SIG-M5 (cell line): Measurements from ENCODE around the gene PPP6R3.
"Not testable (repeated sequence)": the region's sequence is repeated elsewhere in the genome, so short reads cannot be mapped to it uniquely, and the experiment has no call there.

Experiments
- DNase-seq: peaks from one replicate; lab custom pipeline; 2025; lab: John Stamatoyannopoulos, UW

PPP6R3 gene

DNA sequence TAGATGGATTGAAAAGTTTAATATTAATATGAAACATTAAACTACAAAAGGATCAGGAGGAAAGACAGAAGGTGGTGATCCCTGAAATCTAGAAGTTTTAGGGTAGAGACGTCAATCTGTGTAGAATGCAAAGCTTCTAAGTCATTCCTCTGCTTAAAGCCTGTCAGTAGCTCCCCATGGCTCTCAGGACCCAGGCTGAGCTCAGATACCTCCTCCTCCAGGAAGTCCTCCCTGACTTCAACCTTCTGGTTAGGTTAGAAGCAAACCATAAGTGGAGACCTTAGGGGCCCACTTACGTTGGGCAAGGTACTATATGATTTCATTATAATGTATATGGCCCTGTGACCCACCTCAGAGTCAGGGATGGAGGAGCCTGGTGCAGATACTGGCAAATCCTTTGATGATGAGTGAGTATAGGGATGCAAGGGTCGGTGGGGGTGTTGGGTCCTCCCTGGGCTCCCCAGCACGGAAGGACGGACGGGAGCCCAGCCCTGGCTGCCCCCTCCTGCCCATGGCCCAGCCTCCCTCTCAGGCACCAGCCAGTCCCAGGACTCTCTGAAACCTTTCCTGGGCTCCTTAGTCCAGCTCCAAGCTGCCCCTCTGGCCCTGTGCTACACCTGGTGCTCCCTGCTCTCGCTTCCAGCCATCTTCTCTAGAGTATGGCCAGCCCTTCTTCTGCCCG, 3.2 kb upstream of the PPP6R3 start:
- no peak for DNase-seq

DNA sequence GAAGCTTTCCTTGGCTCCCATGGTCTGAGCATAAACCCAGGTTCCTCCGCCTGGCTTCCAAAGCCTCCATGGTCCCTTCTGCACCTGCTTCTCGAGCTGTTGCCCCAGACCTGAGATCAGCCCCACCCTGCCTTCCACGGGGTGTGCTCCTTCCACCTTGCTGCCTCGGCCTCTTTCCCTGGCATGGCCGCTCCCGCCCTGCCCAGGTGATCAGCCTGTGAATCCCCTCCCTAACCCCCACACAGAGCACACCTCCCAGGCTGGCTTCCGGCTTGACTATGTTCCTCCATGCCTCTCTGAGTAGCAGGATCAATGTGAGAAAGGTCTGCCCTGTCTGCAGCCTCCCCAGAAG, 2.7 kb upstream of the PPP6R3 start:
- DNase-seq: no peak

DNA sequence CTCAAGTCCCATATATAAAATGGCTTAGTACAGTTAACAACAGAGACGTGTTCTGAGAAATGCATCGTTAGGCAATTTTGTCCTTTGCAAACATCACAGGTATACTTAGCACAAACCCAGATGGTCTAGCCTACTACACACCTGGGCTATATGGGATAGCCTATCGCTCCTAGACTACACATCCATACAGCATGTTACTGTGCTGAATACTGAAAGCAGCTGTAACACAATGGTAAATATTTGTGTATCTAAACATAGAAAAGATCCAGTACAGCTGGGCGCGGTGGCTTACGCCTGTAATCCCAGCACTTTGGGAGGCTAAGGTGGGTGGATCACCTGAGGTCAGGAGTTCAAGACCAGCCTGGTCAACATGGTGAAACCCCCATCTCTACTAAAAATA, 2.2 kb upstream of the PPP6R3 start:
- not testable (repeated sequence) for DNase-seq

DNA sequence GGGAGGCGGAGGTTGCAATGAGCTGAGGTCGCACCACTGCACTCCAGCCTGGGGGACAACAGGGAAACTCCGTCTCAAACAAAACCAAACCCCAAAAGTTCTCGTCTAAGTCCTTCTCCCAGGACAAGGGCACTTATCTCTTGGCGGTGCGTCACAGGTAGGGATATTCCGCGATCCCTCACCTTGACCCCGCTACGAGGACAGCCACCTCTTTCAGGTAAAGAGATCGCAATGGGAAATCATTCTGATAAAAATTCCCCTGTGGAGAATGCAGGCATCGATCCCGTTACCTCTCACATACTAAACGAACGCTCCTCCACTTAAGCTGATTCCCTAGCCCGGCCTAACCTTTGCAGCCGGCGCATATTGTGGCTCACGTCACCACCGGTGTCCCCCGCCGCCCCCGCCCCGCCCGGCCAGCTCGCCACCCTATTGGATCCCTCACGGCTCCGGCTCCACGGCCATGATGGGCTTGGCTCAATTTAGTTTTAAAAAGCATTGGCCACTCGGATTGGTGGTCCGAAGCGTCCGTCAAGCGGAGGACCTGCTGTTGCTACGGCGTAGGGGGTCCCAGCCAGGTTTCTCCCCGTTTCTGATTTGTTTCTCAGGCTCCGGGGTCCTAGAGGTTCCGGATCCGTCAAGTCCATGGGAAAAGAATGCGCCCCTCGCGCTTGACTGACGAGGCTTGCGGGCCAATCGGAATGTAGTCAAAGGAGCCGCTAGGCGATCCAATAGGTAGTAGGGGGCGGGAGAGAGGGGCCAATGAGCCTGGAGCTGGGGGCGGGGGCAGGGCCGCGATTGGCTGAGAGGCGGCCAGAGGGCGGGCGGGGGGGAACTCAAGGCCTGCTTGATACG, 439 bp upstream of the PPP6R3 start:
- DNase-seq: peak; percentile 90

DNA sequence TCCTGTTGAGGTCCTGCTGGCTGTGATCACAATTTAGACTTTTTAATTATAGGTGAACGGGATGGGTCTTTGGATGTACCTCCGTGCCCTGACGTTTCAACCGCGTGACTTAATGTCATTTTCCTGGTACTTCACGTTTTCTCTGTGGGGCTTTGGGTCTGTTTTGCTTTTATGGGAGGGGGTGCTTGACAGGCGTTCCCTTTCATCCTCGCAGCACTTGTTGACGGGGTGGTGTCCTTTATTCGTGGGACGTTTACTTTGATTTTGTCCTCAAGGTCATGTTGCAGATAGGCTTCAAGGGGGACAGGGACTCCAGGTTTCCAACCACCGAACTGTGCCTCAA, 994 bp downstream of the PPP6R3 start:
- DNase-seq: no peak

DNA sequence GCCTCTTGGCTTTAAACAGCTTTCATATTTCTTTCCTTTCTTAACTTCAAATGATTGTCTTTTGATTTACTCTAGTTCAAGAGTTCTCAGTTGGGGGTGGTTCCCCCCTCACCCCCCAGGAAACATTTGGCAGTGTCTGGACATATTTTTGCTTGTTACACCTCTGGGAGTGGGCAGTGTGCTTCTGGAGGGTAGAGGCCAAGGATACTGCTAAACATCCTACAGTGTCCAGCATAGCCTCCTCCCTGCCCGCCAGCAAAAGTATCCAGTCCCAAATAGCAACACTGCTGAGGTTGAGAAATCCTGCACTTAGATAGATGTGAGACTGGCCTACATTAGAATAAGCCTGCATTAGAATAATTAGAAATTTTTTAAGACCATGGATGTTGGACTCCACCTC, 3.2 kb downstream of the PPP6R3 start:
- DNase-seq: no peak

DNA sequence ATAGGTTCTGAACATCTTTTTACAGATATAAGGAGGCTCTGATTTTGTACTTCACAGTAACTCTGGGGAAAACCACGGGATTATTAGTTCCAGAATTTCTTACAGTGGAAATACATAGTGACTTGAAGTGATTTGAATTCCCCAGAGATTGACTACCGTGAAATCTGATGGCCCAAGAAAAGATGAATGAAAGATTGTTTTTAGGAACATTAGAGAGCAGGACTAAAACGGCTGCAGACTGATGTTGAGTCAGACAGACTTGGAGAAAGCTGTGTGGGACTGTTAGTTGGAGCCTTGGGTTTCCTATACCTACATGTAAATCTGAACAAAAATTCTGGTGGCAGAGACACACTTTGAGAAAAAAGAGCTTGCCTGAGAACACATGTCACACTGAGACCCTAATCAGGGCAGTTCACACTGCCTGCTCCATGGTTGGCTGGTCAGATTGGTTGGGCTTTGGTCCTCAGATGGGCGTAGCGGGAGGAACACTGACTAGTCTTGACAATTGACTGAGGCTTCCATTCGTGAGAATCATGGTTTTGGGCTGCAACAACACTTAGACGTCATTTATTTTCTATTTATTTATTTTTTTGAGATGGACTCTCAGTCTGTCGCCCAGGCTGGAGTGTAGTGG, 6.8 kb downstream of the PPP6R3 start:
- no peak for DNase-seq

DNA sequence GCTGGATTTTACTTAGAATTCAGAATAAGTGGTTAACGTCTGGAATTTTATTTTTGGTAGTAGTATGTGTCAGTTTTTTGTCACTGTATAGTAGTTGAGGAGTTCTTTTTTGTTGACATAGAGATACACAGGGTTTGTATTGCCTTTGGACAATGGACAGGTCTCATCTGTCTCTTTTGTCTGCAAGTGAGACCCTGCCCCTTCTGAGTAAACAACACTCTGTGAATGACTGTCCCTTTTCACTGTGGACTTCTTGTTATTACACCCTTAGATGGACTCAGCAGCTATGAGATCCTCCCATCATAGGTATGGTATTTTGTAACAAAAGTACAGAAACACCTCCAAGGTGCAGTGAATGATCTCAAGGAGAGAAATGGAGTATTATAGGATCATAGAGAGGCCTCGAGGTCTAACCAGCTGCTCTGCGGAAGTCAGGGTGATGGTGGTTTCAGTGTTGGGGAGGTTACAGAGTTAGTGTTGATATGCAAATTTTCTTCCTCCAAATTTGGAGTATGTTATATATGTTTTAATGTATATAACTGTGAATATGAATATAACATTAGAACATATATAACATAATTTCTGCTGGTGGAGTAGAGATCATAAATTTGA, 7.8 kb downstream of the PPP6R3 start:
- DNase-seq: no peak

DNA sequence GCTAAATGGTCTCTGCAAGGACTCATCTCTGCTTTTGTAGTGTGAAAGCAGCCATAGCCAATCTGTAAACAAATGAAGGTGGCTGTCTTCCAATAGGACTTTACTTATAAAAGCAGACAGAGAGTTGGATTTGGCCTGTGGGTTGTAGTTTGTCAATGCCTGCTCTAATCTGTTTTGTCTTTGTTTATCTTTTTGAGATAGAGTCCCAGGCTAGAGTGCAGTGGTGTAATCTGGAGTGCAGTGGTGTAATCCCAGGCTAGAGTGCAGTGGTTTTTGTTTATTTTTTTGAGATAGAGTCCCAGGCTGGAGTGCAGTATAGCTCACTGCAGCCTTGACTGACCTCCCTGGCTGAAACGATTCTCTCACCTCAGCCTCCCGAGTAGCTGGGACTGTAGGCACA, 8.6 kb downstream of the PPP6R3 start:
- DNase-seq: no peak

DNA sequence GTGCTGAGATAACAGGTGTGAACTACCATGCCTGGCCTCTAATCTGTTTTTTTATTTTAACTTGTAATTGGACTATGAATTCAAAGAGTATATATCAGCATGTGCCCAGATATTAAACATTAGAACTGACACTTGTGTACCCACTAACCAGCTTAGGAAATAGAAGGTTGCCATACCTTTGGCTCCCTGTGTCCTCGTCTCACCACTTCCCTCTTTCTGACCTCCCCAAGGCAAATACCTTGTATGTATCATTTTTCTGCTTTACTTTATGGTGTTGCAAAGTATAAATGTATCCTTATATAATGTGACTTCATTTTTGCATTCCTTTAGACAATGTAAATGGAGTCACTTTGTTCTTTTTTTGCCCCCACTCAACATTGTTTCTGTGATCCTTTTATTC, 9.1 kb downstream of the PPP6R3 start:
- DNase-seq: no peak

DNA sequence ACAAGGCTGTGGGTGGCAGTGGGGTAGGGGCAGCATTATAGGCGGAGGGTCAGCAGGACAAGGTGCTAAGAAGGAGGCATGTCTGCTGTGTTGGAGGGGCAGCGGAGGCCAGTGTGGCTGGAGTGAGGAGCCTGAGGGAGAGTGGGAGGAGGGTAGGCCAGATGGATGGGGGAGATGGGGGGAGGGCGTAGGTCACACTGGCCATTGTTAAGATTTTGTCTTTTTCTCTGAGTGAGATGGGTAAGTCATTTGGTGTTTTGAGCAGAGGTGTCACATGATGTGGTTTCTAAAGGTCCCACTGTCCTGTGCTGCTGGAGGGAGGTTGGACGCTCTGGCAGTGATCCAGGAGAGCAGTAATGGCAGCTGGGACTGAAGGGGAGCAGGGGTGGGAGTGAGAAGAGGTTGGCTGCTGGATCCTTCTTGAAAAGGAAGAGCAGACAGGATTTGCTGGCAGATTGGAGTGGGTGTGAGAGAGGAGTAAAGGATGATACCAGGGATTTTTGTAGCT, 9.8 kb downstream of the PPP6R3 start:
- DNase-seq: no peak

DNA sequence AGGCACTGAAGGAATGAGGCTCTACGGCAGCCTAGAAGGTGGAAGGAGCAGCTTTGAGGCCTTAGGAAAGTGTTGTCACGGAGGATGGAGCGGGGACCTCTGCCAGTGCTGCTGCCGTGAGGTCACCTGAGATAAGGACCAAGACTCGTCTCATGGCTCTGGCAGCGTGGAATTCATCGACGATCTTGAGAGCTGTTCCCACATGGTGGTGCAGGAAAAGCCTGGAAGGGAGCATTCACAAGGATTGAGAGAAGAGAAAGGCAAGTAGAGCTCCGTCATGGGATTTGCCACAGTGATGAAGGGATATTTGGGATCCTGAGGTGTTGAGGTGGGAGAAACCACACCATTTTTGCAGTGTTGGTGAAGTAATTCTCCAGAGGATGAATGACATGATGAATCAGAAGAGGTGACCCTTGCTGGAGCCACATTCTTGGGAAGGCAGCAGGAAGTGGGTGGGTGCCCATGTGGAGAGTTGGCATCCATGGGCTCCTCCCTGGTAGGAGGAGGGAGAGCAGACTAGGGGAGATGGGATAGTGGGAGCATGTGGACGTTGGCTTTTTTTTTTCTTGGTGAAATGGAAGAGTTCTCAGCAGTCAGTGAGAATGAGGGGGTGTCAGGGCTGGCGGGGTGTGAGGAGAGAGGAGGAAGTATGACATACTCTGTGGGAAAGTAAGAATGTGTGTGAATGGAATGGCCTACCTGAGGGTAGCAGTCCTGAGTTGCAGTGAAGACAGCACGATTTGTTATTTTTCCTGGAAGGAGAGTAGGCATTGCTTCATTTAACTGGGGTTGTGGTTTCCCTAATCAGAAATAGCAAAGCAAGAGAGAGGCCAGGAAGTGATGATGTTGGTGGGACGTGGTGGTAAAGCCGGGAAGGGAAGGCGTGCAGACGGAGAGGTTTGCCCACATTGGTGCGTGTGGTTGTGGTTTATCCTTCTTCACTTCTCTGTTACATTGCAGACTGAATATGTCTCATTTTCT, 11.1 kb downstream of the PPP6R3 start:
- peak; percentile 29 for DNase-seq

DNA sequence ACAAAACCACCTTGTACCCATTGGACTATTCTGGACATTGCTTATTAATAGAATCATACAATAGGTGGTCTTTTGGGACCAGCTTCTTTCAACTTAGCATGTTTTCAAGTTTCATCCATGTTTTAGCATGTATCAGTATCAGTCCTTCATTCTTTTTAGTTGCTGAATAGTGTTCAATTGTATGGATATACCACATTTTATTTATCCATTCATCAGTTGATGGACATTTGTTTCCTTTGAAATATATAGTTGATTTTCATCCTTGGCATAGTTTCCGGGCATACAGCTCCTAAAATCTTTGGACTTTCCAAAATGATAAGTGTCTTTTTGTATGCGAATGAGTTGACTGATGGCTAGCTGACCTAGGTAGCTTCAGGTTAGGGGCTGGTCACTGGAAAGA, 12.2 kb downstream of the PPP6R3 start:
- no peak for DNase-seq

DNA sequence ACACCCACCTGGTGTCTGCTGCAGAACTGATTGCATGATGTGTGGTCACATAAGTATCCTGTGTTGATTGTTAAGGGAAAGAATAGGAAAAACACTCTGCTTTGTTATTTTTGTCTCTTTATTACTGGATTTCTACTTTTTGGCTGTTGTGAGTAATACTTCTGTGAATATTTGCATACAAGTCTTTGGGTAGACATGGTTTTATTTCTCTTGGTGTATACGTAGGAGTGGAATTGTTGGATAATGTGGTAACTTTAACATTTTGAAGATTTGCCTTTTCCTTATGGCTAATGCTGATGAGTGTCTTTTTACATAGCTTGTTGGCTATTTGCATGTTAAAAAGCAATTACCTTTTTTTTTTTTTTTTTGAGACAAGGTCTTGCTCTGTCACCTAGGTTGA, 13.1 kb downstream of the PPP6R3 start:
- no peak for DNase-seq

DNA sequence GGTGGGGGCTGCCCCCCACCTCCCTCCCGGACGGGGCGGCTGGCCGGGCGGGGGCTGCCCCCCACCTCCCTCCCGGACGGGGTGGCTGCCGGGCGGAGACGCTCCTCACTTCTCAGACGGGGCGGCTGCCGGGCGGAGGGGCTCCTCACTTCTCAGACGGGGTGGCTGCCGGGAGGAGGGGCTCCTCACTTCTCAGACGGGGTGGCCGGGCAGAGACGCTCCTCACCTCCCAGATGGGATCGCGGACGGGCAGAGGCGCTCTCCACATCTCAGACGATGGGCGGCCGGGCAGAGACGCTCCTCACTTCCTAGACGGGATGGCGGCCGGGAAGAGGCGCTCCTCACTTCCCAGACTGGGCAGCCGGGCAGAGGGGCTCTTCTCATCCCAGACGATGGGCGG, 15.1 kb downstream of the PPP6R3 start:
- not testable (repeated sequence) for DNase-seq

DNA sequence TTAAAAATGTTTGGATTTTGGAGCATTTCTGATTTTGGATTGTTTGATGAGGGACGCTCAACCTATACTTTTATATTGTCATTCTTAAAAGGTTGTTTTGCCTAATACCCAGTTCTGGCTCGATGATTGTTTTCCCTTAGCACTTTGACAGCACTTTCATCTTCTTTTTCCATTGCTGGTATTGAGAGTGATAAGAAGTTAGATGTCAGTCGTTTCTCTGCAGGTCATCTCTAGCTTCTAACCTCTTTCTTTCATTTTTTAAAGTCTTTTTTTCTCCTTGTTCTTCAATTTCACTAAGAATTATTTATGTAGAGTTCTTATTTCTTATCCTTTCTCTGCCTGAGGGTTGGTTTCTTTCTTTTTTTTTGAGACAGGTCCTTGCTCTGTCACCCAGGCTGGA, 18.8 kb downstream of the PPP6R3 start:
- no peak for DNase-seq

DNA sequence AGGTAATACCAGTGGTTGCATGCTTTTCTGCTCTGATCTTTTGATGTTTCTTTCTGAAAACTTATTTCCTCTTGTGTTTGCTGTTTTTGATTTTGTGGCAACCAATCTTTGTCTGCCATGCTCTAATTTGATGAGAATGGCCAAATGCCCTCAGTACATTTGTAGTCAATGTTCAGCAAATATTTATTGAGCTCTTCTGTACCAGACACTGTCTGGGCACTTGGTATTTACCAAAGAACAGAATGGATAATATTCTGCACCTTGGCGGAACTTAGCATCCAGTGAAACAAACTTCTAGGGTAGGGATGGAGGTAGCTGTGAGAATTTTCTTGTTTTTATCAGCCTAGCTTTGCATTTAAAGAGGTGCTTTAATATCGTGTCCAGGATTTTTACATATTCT, 19.6 kb downstream of the PPP6R3 start:
- DNase-seq: no peak

DNA sequence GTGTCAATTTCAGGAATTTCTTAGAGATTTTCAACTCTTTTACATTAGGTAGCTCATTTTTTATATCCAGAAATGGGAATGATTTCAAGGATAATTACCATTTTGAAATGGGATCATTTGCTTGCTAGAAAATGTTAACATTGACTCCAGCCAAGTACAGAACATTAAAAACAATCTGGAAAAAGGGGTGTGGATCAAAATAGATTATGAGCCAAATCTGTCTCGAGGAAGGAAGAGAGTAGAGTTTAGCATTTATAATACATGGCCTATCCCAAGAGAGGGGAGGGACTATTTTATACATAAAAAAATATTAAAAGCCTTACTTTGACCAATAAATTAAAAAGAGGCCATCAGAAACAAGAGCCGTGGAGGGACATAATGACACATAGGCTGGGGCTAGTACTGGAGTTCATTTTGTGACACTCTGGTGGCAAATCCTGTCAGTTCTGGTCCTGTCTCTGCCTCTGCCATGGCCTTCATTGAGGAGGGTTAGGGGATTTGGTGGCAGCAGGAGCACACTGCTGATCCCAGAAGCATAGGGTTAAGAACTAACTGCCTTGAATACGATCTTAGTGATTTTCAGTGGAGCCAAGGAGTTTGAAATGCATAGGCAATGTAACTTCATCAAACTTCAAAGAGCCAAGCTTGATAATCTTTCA, 20.4 kb downstream of the PPP6R3 start:
- no peak for DNase-seq

DNA sequence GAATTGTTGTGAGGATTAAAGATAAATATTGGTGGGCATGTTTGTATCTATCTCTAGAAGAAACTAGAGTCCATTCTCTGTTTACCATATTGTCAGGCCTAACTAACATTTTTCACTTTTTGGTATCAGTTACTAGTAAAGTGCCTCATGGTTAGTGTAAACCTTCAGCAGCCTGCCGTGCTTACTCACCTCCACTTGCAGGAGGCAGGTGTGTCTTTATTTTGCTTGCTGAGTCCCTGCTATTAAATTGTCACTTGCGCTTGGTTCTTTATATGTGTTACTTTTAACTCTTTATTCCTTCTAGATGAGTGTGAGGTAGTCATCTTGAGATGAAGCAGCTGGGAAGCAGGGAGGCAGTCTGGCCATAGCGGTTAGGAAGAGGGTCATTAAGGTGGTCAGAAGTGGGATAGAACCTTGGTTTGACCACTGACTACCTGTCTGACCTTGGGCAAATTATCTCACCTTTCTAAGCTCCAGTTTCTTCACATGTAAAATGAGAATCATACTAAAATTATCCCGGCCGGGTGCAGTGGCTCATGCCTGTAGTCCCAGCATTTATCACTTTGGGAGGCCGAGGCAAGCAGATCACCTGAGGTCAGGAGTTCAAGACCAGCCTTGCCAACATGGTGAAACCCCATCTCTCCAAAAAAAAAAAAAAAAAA, 21.2 kb downstream of the PPP6R3 start:
- no peak for DNase-seq

DNA sequence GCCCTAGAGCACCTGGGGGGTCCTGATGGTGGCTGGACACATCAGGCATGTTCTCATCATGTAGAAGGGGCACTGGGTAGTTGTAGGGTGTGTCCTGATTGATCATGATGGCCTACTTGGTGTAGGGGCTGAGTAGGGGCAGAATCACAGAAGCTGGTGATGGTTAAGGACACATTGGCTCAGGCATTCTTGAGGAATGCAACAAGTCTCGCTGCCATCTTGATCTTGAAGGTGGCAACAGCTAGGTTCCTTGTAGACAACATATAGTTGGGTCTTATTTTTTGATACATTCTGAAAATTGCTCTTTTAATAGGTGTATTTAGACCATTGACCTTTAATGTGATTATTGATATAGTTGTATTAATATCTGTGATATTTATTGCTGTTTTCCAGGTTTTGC, 28.1 kb downstream of the PPP6R3 start:
- DNase-seq: no peak
